ENCODE measurements around the gene REV3L. TPM values are rescaled to one million over a fixed set of nuclear protein-coding genes. Genes with fewer than 3 reads are reported as not detected.

REV3L gene
- total RNA-seq (2011; cell fraction: chromatin; rRNA removed; ENCODE audit: low replicate concordance): 20.0 and 85.9 TPM in 2 replicates
- total RNA-seq (2011; cell fraction: nucleolus; rRNA removed): 9.3 and 16.7 TPM in 2 replicates
- 25.5 and 35.3 TPM in 2 replicates for total RNA-seq (2011; cell fraction: nucleoplasm; rRNA removed)
- total RNA-seq (2014; rRNA removed): 13.0 and 14.4 TPM in 2 replicates
- 22.1 and 23.5 TPM in 2 replicates for total RNA-seq (2014; rRNA removed; fragmentation: Illumina TruSeq; extraction: Trizol)
- total RNA-seq (2015; rRNA removed; fragmentation: Illumina TruSeq; extraction: Trizol): 22.5 and 24.4 TPM in 2 replicates
- 12.1 and 16.6 TPM in 2 replicates for total RNA-seq (2021)
- 11.7 and 16.7 TPM in 2 replicates for polyA plus RNA-seq (2011; rRNA removed)
- 3.3 and 6.2 TPM in 2 replicates for polyA plus RNA-seq (2011; cell fraction: cytosol; rRNA removed)
- polyA plus RNA-seq (2011; cell fraction: nucleus; rRNA removed): 9.2 and 12.9 TPM in 2 replicates
- polyA plus RNA-seq (2012): 7.7 and 8.1 TPM in 2 replicates
- polyA plus RNA-seq (2014; fragmentation: Illumina TruSeq; extraction: Trizol): 10.9 and 16.8 TPM in 2 replicates
- 1 to 10 TPM; 5.5 to 6.2 TPM for polyA plus RNA-seq (2014; fragmentation: Nextera tagmentation; extraction: Ambion mirVana)
- 9.1 and 11.5 TPM in 2 replicates for polyA plus RNA-seq (2014; rRNA removed)
- polyA minus RNA-seq (2011; rRNA and poly(A)+ RNA removed): 40.9 and 47.2 TPM in 2 replicates
- 11.5 and 13.4 TPM in 2 replicates for polyA minus RNA-seq (2011; cell fraction: cytosol; rRNA and poly(A)+ RNA removed)
- polyA minus RNA-seq (2011; cell fraction: nucleus; rRNA and poly(A)+ RNA removed): 28.9 and 41.9 TPM in 2 replicates
- percentile 82 among the genes with signal in this experiment for Bru-seq, nascent RNA
- percentile 88 among the genes with signal in this experiment for BruChase-seq, experiment 1, labeled RNA remaining after a 2-hour chase
- percentile 87 among the genes with signal in this experiment for BruChase-seq, experiment 2, labeled RNA remaining after a 6-hour chase
- long read RNA-seq, experiment 1, partial matches to known transcripts: 14 of 36 reads
- long read RNA-seq, experiment 1, other reads (novel, unspliced or antisense): 22 of 36 reads
- long read RNA-seq, experiment 2, partial matches to known transcripts: 1 of 4 reads
- long read RNA-seq, experiment 2, other reads (novel, unspliced or antisense): 3 of 4 reads
- long read RNA-seq, experiment 3, partial matches to known transcripts: 11 of 18 reads
- long read RNA-seq, experiment 3, other reads (novel, unspliced or antisense): 7 of 18 reads

GRCh38 chr6:111482959-111483735 is at the start of gene REV3L:
Gene REV3L, minus strand, starts transcription at chr6:111483218. Its CDS starts 330 bp downstream, at chr6:111482888.
- H4K20me1 ChIP-seq (replicated peaks; ENCODE audit: control insufficient read depth, insufficient read depth, low read length): no peaks in the 10 kb centered on the region
- H3K9me1 ChIP-seq (ENCODE audit: control insufficient read depth, insufficient read depth, low read length): no peaks in the 10 kb centered on the region
- H3K9ac ChIP-seq (ENCODE audit: insufficient read depth in 1 of 2, low read depth in 2 of 2, low read length in 2 of 2): peak within 1 kb of the TSS; percentile 96
- peak within 1 kb of the TSS; percentile 86 for H2AFZ ChIP-seq (ENCODE audit: low read depth, low read length)
- WGBS (ENCODE audit: insufficient coverage, low coverage, missing lambda C conversion rate): under 1% methylated on average over 33 of the region's 84 CpGs
- H3K4me1 ChIP-seq (replicated peaks in 1 of 2; ENCODE audit: control insufficient read depth in 2 of 2, insufficient read depth in 2 of 2, low read length in 2 of 2): peaks cover 8 to 9% of the 10 kb centered on the region in 2 experiments; a peak in 4 of 5 replicates
- ChIA-PET POLR2A (interaction anchor here (0.6 to 2.8 kb wide), 15 partner anchors 12 to 456 kb away, joined by 3 to 19 read pairs (median 4); partner anchors contain the start of gene TRAF3IP2), CTCF (ENCODE audit: low intra/inter-chr PET ratio) (interaction anchor here (1.1 kb wide), 1 partner anchor 224 kb away, joined by 4 read pairs; a partner anchor contains a TSS)
- no TSS peak for BruUV-seq (replicated peaks)
- FAIRE-seq (no peak), DNase-seq (ENCODE audit: extremely low read depth in 1 of 4, low spot score in 3 of 4) (peak; percentile 84 to 93 (median 86)), ATAC-seq (peak; percentile 62)
- H3K4me2 ChIP-seq (ENCODE audit: insufficient read depth, low read length): peak within 1 kb of the TSS; percentile 99
- peak within 1 kb of the TSS; percentile 87 for H3K4me3 ChIP-seq
- intact Hi-C loops (cut with micrococcal nuclease) (loop anchor here (1.0 to 5.0 kb wide), 3 partner anchors 69 to 160 kb away; no protein-coding TSS in a partner anchor), in situ Hi-C loops (cut with MboI) (no loop called here)
- peaks cover 6% of the 10 kb centered on the region; the same call in 1 of the 2 replicates for H3K9me3 ChIP-seq (replicated peaks; ENCODE audit: control insufficient read depth, insufficient read depth, low read depth, low read length)
- peaks cover 79% of the 10 kb centered on the region for H3K79me2 ChIP-seq (ENCODE audit: control insufficient read depth, insufficient read depth, low read length)
- peak within 1 kb of the TSS; percentile 96 for H3K27ac ChIP-seq (ENCODE audit: extremely low read depth, low read depth, low read length)
- H3K27me3 ChIP-seq (ENCODE audit: control insufficient read depth in 2 of 2, insufficient read depth in 2 of 2, low read length in 2 of 2): no peaks in the 10 kb centered on the region
- peaks cover 11% of the 10 kb centered on the region for H3K36me3 ChIP-seq (ENCODE audit: control insufficient read depth, insufficient read depth, low read length)
- TF ChIP-seq ZNF354B (CRISPR knock-in tag; IDR thresholded peaks at IDR 0.05): no peak
- no peak for TF ChIP-seq ZNF695 (CRISPR knock-in tag; IDR thresholded peaks at IDR 0.05)
- peak; percentile 99 for TF ChIP-seq ZBTB17 (CRISPR knock-in tag; IDR thresholded peaks at IDR 0.05)
- TF ChIP-seq TFAP4 (CRISPR knock-in tag; IDR thresholded peaks at IDR 0.05; ENCODE audit: borderline replicate concordance): peak; percentile 71
- TF ChIP-seq GABPB2 (CRISPR knock-in tag; conservative IDR thresholded peaks at IDR 0.05): no peak
- peak; percentile 93 for TF ChIP-seq RBFOX2 (IDR thresholded peaks at IDR 0.05; ENCODE audit: low read depth, low read length)
- no peak for TF ChIP-seq STAG1 (CRISPR knock-in tag; IDR thresholded peaks at IDR 0.05; ENCODE audit: borderline replicate concordance)
- TF ChIP-seq ZC3H4 (CRISPR knock-in tag; IDR thresholded peaks at IDR 0.05; ENCODE audit: borderline replicate concordance): peak; percentile 92; the same call in 1 of the 2 replicates
- no peak; the same call in 1 of the 2 replicates for TF ChIP-seq MTA3 (IDR thresholded peaks at IDR 0.05; ENCODE audit: borderline replicate concordance)
- no peak for TF ChIP-seq ZNF143 (CRISPR knock-in tag; IDR thresholded peaks at IDR 0.05)
- peak; percentile 61 for TF ChIP-seq GABPB1 (CRISPR knock-in tag; IDR thresholded peaks at IDR 0.05)
- peak; percentile 59 for TF ChIP-seq POLR2B (IDR thresholded peaks at IDR 0.05; ENCODE audit: low read depth, partially characterized antibody)
- no peak for TF ChIP-seq BRCA1 (IDR thresholded peaks at IDR 0.05)
- 0 out of 2 replicates have a peak, but pooled peaks have one; percentile 13 for TF ChIP-seq BRCA1 (CRISPR knock-in tag; IDR thresholded peaks at IDR 0.05)
- peak in 1 of 2 experiments; percentile 90 for TF ChIP-seq E2F6 (IDR thresholded peaks at IDR 0.05; ENCODE audit: borderline replicate concordance in 1 of 2, extremely low read depth in 1 of 2, insufficient read depth in 1 of 2, insufficient read length in 1 of 2, low read depth in 1 of 2, low read length in 1 of 2, poor library complexity in 1 of 2, severe bottlenecking in 1 of 2)
